Measurements from ENCODE around the gene HOMER2.
"Not testable (repeated sequence)": the region's sequence is repeated elsewhere in the genome, so short reads cannot be mapped to it uniquely, and the experiment has no call there.

Gene HOMER2

GRCh38 chr15:82903511-82903910 is 49.0 kb downstream of the HOMER2 start:
- Histone ChIP-seq H3K36me3 (no peaks in the 10 kb centered on the region), H3K9ac (no peak overlapping the region), H3K4me1 (no peaks in the 10 kb centered on the region), H3K27me3 (no peaks in the 10 kb centered on the region), H3K9me3 (peaks cover 11% of the 10 kb centered on the region), H3K4me2 (no peak overlapping the region), H3K27ac (no peak overlapping the region), H4K20me1 (no peaks in the 10 kb centered on the region), H3K4me3 (no peak overlapping the region)
- no peak for TF ChIP-seq Cebpa-rat (IDR thresholded peaks at IDR 0.05)

- no peak overlapping the region; the same call in 1 of the 2 replicates for H3K9ac ChIP-seq
- H3K4me3 ChIP-seq: no peak overlapping the region
- H3K27me3 ChIP-seq: no peaks in the 10 kb centered on the region
- no peak overlapping the region for H3K27ac ChIP-seq
- no peaks in the 10 kb centered on the region for H3K36me3 ChIP-seq
- TF ChIP-seq Cebpa-rat (IDR thresholded peaks at IDR 0.05): no peak
- H3K4me2 ChIP-seq: no peak overlapping the region
- no peaks in the 10 kb centered on the region for H4K20me1 ChIP-seq
- no peaks in the 10 kb centered on the region for H3K9me3 ChIP-seq
- no peaks in the 10 kb centered on the region for H3K4me1 ChIP-seq
Observed at GRCh38 chr15:82901114-82901805, 51.3 kb downstream of the HOMER2 start.

- Histone ChIP-seq H3K4me2 (no peak overlapping the region), H4K20me1 (no peaks in the 10 kb centered on the region), H3K36me3 (no peaks in the 10 kb centered on the region), H3K9me3 (no peaks in the 10 kb centered on the region), H3K27me3 (no peaks in the 10 kb centered on the region), H3K4me1 (no peaks in the 10 kb centered on the region), H3K27ac (no peak overlapping the region), H3K4me3 (no peak overlapping the region), H3K9ac (no peak overlapping the region; the same call in 1 of the 2 replicates)
- no peak for TF ChIP-seq Cebpa-rat (IDR thresholded peaks at IDR 0.05)
Observed at GRCh38 chr15:82900511-82901060, 51.9 kb downstream of the HOMER2 start.

GRCh38 chr15:82898961-82899360 is 53.6 kb downstream of the HOMER2 start:
- H4K20me1 ChIP-seq: no peaks in the 10 kb centered on the region
- TF ChIP-seq Cebpa-rat (IDR thresholded peaks at IDR 0.05): no peak
- H3K4me1 ChIP-seq: no peaks in the 10 kb centered on the region
- no peaks in the 10 kb centered on the region for H3K36me3 ChIP-seq
- no peak overlapping the region for H3K4me3 ChIP-seq
- no peak overlapping the region for H3K4me2 ChIP-seq
- no peak overlapping the region for H3K27ac ChIP-seq
- H3K9ac ChIP-seq: no peak overlapping the region
- no peaks in the 10 kb centered on the region for H3K9me3 ChIP-seq
- no peaks in the 10 kb centered on the region for H3K27me3 ChIP-seq

- H3K27me3 ChIP-seq: no peaks in the 10 kb centered on the region
- H4K20me1 ChIP-seq: no peaks in the 10 kb centered on the region
- H3K9me3 ChIP-seq: no peaks in the 10 kb centered on the region
- H3K4me2 ChIP-seq: no peak overlapping the region
- no peak overlapping the region for H3K4me3 ChIP-seq
- H3K27ac ChIP-seq: no peak overlapping the region
- H3K4me1 ChIP-seq: no peaks in the 10 kb centered on the region
- no peak overlapping the region for H3K9ac ChIP-seq
- no peak for TF ChIP-seq Cebpa-rat (IDR thresholded peaks at IDR 0.05)
- no peaks in the 10 kb centered on the region for H3K36me3 ChIP-seq
Observed at GRCh38 chr15:82895983-82896382, 56.5 kb downstream of the HOMER2 start.

- no peak overlapping the region for H3K27ac ChIP-seq
- no peak for TF ChIP-seq Cebpa-rat (IDR thresholded peaks at IDR 0.05)
Observed at GRCh38 chr15:82894971-82895520, 57.5 kb downstream of the HOMER2 start.

GRCh38 chr15:82893473-82893872 is 59.0 kb downstream of the HOMER2 start:
- not testable (repeated sequence) for H3K4me2 ChIP-seq, H3K27me3 ChIP-seq, H3K9ac ChIP-seq, H3K4me1 ChIP-seq, H3K27ac ChIP-seq, H3K9me3 ChIP-seq, H4K20me1 ChIP-seq, H3K4me3 ChIP-seq, H3K36me3 ChIP-seq

More at GRCh38 chr15:82894971-82895520, 57.5 kb downstream of the HOMER2 start:
- no peaks in the 10 kb centered on the region for H3K36me3 ChIP-seq
- H3K4me1 ChIP-seq: no peaks in the 10 kb centered on the region
- H4K20me1 ChIP-seq: no peaks in the 10 kb centered on the region
- H3K9ac ChIP-seq: no peak overlapping the region
- H3K27me3 ChIP-seq: no peaks in the 10 kb centered on the region
- no peak overlapping the region for H3K4me2 ChIP-seq
- H3K4me3 ChIP-seq: no peak overlapping the region
- no peaks in the 10 kb centered on the region for H3K9me3 ChIP-seq

- Histone ChIP-seq H3K4me2 (no peak overlapping the region), H4K20me1 (no peaks in the 10 kb centered on the region), H3K9ac (no peak overlapping the region), H3K4me3 (no peak overlapping the region), H3K27me3 (no peaks in the 10 kb centered on the region), H3K9me3 (no peaks in the 10 kb centered on the region), H3K36me3 (no peaks in the 10 kb centered on the region), H3K4me1 (no peaks in the 10 kb centered on the region; the same call in 1 of the 2 replicates), H3K27ac (no peak overlapping the region)
- no peak for TF ChIP-seq Cebpa-rat (IDR thresholded peaks at IDR 0.05)
Observed at GRCh38 chr15:82892573-82892972, 59.9 kb downstream of the HOMER2 start.

GRCh38 chr15:82890995-82891390 is 61.5 kb downstream of the HOMER2 start:
- H4K20me1 ChIP-seq: no peaks in the 10 kb centered on the region
- H3K36me3 ChIP-seq: no peaks in the 10 kb centered on the region
- no peak for TF ChIP-seq Cebpa-rat (IDR thresholded peaks at IDR 0.05)

GRCh38 chr15:82890338-82890994 is 62.1 kb downstream of the HOMER2 start:
- H3K4me1 ChIP-seq: no peaks in the 10 kb centered on the region; the same call in 1 of the 2 replicates
- H3K36me3 ChIP-seq: no peaks in the 10 kb centered on the region
- H3K9me3 ChIP-seq: no peaks in the 10 kb centered on the region
- no peak overlapping the region for H3K27ac ChIP-seq
- no peak overlapping the region for H3K4me3 ChIP-seq
- no peaks in the 10 kb centered on the region for H3K27me3 ChIP-seq
- no peak overlapping the region for H3K4me2 ChIP-seq
- no peak for TF ChIP-seq Cebpa-rat (IDR thresholded peaks at IDR 0.05)
- H4K20me1 ChIP-seq: no peaks in the 10 kb centered on the region
- H3K9ac ChIP-seq: no peak overlapping the region

More at GRCh38 chr15:82890995-82891390, 61.5 kb downstream of the HOMER2 start:
- H3K9me3 ChIP-seq: no peaks in the 10 kb centered on the region
- H3K4me2 ChIP-seq: no peak overlapping the region
- no peak overlapping the region for H3K27ac ChIP-seq
- no peak overlapping the region for H3K9ac ChIP-seq
- no peaks in the 10 kb centered on the region for H3K27me3 ChIP-seq
- H3K4me1 ChIP-seq: no peaks in the 10 kb centered on the region; the same call in 1 of the 2 replicates
- H3K4me3 ChIP-seq: no peak overlapping the region
